HepG2 (cell line): Measurements from ENCODE around the gene PTPRCAP. TPM values are rescaled to one million over a fixed set of nuclear protein-coding genes. Genes with fewer than 3 reads are reported as not detected.
A peak's percentile ranks its signal among the peaks of the same experiment; 100 is the strongest.

ENCODE experiments used
- DZIP1 ChIP-seq: sonication (generic); formaldehyde crosslinking; IDR thresholded peaks from 2 replicates; pipeline ENCODE4 v1.5.0; 2020; ENCODE audit warnings: mild to moderate bottlenecking, missing genetic modification reagents
- GABPA ChIP-seq, 2 experiments: IDR thresholded peaks; 2 replicates each; pipeline ENCODE4 v1.6.1; 2011 to 2016; ENCODE audit warnings: low read depth in 2 of 2, low read length in 1 of 2, missing biosample characterization in 1 of 2, missing genetic modification characterization in 1 of 2
- MAX ChIP-seq: IDR thresholded peaks from 2 replicates; pipeline ENCODE4 v1.6.1; 2012; ENCODE audit warnings: inconsistent platforms
- MBNL3 ChIP-seq: fragments of 250-450 bp; sonication (Bioruptor Pico); conservative IDR thresholded peaks from 2 replicates; pipeline ENCODE4 v1.8.0; 2022; ENCODE audit warnings: mild to moderate bottlenecking, inconsistent platforms
- NFIC ChIP-seq: IDR thresholded peaks from 2 replicates; pipeline ENCODE4 v1.6.1; 2012; ENCODE audit warnings: mild to moderate bottlenecking, low read length, inconsistent platforms
- TEF ChIP-seq: sonication (generic); formaldehyde crosslinking; IDR thresholded peaks from 2 replicates; pipeline ENCODE4 v1.5.0; 2020; ENCODE audit warnings: missing genetic modification reagents
- USF2 ChIP-seq, 2 experiments: sonication (generic) in 1 of 2; formaldehyde crosslinking in 1 of 2; IDR thresholded peaks; 2 replicates each; pipeline versions ENCODE4 v1.5.1 to v1.6.1; 2011 to 2020; ENCODE audit warnings: borderline replicate concordance in 1 of 2, low read depth in 1 of 2, low read length in 1 of 2, mild to moderate bottlenecking in 1 of 2, missing genetic modification reagents in 1 of 2, moderate library complexity in 1 of 2
- XRCC5 ChIP-seq: fragments of 200-400 bp; formaldehyde crosslinking; optimal IDR thresholded peaks from 2 replicates; pipeline ENCODE3; 2017; ENCODE audit warnings: mild to moderate bottlenecking, low read length
- ZFY ChIP-seq: sonication (generic); formaldehyde crosslinking; IDR thresholded peaks from 2 replicates; pipeline ENCODE4 v1.4.0; 2020; ENCODE audit warnings: missing genetic modification reagents
- ZHX1 ChIP-seq: sonication (generic); formaldehyde crosslinking; IDR thresholded peaks from 2 replicates; pipeline ENCODE4 v1.8.1; 2022; ENCODE audit warnings: low read depth, mild to moderate bottlenecking, missing genetic modification reagents
- ZKSCAN1 ChIP-seq: fragments of 150-350 bp; IDR thresholded peaks from 2 replicates; pipeline ENCODE4 v1.6.1; 2014; ENCODE audit warnings: low read length
- ZNF138 ChIP-seq: sonication (generic); formaldehyde crosslinking; IDR thresholded peaks from 2 replicates; pipeline ENCODE4 v1.5.0; 2020; ENCODE audit warnings: mild to moderate bottlenecking, low read depth, missing genetic modification reagents
- ZNF235 ChIP-seq: sonication (generic); formaldehyde crosslinking; IDR thresholded peaks from 2 replicates; pipeline ENCODE4 v1.8.1; 2023; ENCODE audit warnings: mild to moderate bottlenecking, missing genetic modification reagents, borderline replicate concordance
- ZNF331 ChIP-seq: sonication (generic); formaldehyde crosslinking; IDR thresholded peaks from 2 replicates; pipeline ENCODE4 v1.4.0; 2020; ENCODE audit warnings: missing genetic modification reagents
- ZNF383 ChIP-seq: sonication (generic); formaldehyde crosslinking; IDR thresholded peaks from 2 replicates; pipeline ENCODE4 v1.4.0; 2020; ENCODE audit warnings: missing genetic modification reagents, mild to moderate bottlenecking, borderline replicate concordance
- ZNF496 ChIP-seq: sonication (generic); formaldehyde crosslinking; IDR thresholded peaks from 2 replicates; pipeline ENCODE4 v1.8.1; 2023; ENCODE audit warnings: mild to moderate bottlenecking, moderate library complexity, missing genetic modification reagents; ENCODE audit not compliant: insufficient replicate concordance
- ZNF746 ChIP-seq: sonication (generic); formaldehyde crosslinking; IDR thresholded peaks from 2 replicates; pipeline ENCODE4 v1.8.0; 2022; ENCODE audit warnings: mild to moderate bottlenecking, missing genetic modification reagents
- polyA plus RNA-seq, 8 experiments: library from polyadenylated mRNA; depleted of rRNA in 3 of 8; stranded (reverse) in 7 of 8; unstranded in 1 of 8; fragments of >200 nt; fragmentation: Illumina TruSeq in 4 of 8; extraction: Trizol in 4 of 8; gene quantifications; 2 replicates each; pipeline versions ENCODE4 v1.2.1 to v1.2.3, GENCODE V29; 2011 to 2016; ENCODE audit warnings: low read depth in 4 of 8, missing spikeins in 1 of 8, mixed read lengths in 1 of 8; ENCODE audit not compliant: insufficient read depth in 1 of 8
- total RNA-seq, 5 experiments: library from RNA; depleted of rRNA; stranded (reverse); fragments of >200 nt; fragmentation: Illumina TruSeq; extraction: Trizol; gene quantifications; 2 replicates each; pipeline ENCODE4 v1.2.3, GENCODE V29; 2016; ENCODE audit warnings: low read depth in 1 of 5

PTPRCAP gene
- total and polyA plus RNA-seq, 2 of the 13 experiments (the other 11 are each of a cell fraction or from before 2014, with no cell fraction given): 0.60 to 0.70 TPM

GRCh38 chr11:67464411-67465188, 27.1 kb upstream of the PTPRCAP start (continued):
- TF ChIP-seq DZIP1 (CRISPR knock-in tag) (no peak), MAX (peak; percentile 40; the same call in 1 of the 2 replicates), ZFY (peak; percentile 48), ZNF138 (CRISPR knock-in tag) (no peak), GABPA (IDR thresholded peaks at IDR 0.05; ENCODE audit: low read depth, low read length) (peak; percentile 52), GABPA (CRISPR knock-in tag; IDR thresholded peaks at IDR 0.05; ENCODE audit: low read depth) (peak; percentile 82), ZNF235 (CRISPR knock-in tag) (no peak), ZNF746 (CRISPR knock-in tag) (no peak), MBNL3 (CRISPR knock-in tag) (no peak), TEF (no peak), XRCC5 (no peak), USF2 (IDR thresholded peaks at IDR 0.05; ENCODE audit: low read depth, low read length) (peak; percentile 81), USF2 (CRISPR knock-in tag; IDR thresholded peaks at IDR 0.05; ENCODE audit: borderline replicate concordance) (no peak; the same call in 1 of the 2 replicates), ZNF383 (CRISPR knock-in tag) (no peak), ZNF496 (CRISPR knock-in tag) (no peak), NFIC (no peak), ZHX1 (0 out of 2 replicates have a peak, but pooled peaks have one; percentile 38), ZKSCAN1 (no peak), ZNF331 (CRISPR knock-in tag) (peak; percentile 56; the same call in 1 of the 2 replicates)
